Glutamatergic neuron (in vitro differentiated cells): ENCODE results near the gene MAL. TPM values are rescaled to one million over a fixed set of nuclear protein-coding genes. Genes with fewer than 3 reads are reported as not detected.

Experiments used
- DNase-seq: peaks from one replicate; pipeline ENCODE4 v3.0.0; 2022
- H3K27ac Mint-ChIP-seq: one replicate; pipeline ENCODE4 v1.8.0; 2020; ENCODE audit warnings: mild to moderate bottlenecking, mixed read lengths, inconsistent platforms; ENCODE audit not compliant: unreplicated experiment
- H3K27me3 Mint-ChIP-seq: one replicate; pipeline ENCODE4 v1.8.0; 2020; ENCODE audit warnings: mild to moderate bottlenecking, moderate library complexity, mixed read lengths, inconsistent platforms; ENCODE audit not compliant: unreplicated experiment
- H3K36me3 Mint-ChIP-seq: one replicate; pipeline ENCODE4 v1.8.0; 2020; ENCODE audit warnings: mild to moderate bottlenecking, mixed read lengths, inconsistent platforms; ENCODE audit not compliant: unreplicated experiment
- H3K4me1 Mint-ChIP-seq: one replicate; pipeline ENCODE4 v1.8.0; 2020; ENCODE audit warnings: mild to moderate bottlenecking, low read depth, mixed read lengths, inconsistent platforms; ENCODE audit not compliant: unreplicated experiment
- H3K4me3 Mint-ChIP-seq: one replicate; pipeline ENCODE4 v1.8.0; 2020; ENCODE audit warnings: mild to moderate bottlenecking, mixed read lengths, inconsistent platforms; ENCODE audit not compliant: unreplicated experiment
- H3K9me3 Mint-ChIP-seq: one replicate; pipeline ENCODE4 v1.8.0; 2020; ENCODE audit warnings: mild to moderate bottlenecking, moderate library complexity, mixed read lengths, inconsistent platforms; ENCODE audit not compliant: unreplicated experiment
- total RNA-seq: library from RNA; stranded (reverse); fragmentation: NEBNext Ultra II Directional; extraction: Animal tissue kit (Norgen Biotek cat#: 25700); gene quantifications from one replicate; pipeline ENCODE4 v1.2.1, GENCODE V29; 2021; ENCODE audit not compliant: unreplicated experiment
- TF ChIP-seq, protein P1 (sequence below): fragments of 200-600 bp; sonication (generic); IDR thresholded peaks from one replicate; pipeline ENCODE4 v1.5.0; 2021; ENCODE audit not compliant: partially characterized antibody, unreplicated experiment

The MAL gene
- total RNA-seq, 1 donor from 2014 or later, result 9.0 TPM

DNA sequence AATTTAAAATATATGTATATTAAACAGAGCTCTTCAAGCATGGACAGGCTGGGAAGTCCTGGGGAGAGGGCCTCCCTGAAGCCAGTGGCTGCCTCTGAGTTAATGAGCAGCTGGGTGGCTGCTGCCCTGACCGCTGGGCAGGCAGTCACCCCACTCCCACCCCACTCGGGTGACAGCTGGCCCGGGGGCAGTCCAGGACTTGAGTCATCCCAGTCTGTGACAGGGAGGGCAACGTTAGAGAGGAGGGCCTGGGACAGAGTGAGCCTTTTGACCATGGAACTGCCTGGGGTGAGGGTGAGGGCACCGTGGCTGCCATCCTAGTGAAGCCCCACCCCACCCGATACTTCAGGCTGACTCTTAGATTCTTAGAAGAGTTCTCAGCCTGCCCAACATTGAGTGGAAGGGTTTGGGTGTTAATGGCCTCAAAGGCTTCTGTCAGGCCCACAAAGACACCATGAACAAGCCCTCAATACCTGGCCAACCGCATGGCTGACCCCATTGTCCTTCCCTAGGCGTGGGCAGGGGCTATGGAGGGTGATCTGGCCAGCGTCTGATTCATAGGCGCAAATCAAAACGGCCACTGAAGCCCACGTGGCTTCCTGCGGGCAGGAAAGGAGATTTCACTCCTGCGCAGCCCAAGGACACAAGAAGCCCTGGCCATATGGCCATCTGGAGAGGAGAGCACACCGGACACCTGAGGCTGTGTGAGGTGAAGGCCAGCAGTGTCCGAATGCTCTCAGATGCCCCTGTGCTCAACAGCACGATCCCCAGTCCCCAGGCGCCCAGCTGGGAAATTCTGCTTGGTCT, 48.6 kb downstream of the MAL start:
- TF ChIP-seq, protein P1, sequence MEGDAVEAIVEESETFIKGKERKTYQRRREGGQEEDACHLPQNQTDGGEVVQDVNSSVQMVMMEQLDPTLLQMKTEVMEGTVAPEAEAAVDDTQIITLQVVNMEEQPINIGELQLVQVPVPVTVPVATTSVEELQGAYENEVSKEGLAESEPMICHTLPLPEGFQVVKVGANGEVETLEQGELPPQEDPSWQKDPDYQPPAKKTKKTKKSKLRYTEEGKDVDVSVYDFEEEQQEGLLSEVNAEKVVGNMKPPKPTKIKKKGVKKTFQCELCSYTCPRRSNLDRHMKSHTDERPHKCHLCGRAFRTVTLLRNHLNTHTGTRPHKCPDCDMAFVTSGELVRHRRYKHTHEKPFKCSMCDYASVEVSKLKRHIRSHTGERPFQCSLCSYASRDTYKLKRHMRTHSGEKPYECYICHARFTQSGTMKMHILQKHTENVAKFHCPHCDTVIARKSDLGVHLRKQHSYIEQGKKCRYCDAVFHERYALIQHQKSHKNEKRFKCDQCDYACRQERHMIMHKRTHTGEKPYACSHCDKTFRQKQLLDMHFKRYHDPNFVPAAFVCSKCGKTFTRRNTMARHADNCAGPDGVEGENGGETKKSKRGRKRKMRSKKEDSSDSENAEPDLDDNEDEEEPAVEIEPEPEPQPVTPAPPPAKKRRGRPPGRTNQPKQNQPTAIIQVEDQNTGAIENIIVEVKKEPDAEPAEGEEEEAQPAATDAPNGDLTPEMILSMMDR, result no peak
- DNase-seq, result no peak
- H3K36me3 Mint-ChIP-seq, result peaks cover 4% of the 10 kb centered on the region
- H3K27ac Mint-ChIP-seq, result no peak overlapping the region
- H3K9me3 Mint-ChIP-seq, result peaks cover 22% of the 10 kb centered on the region
- H3K4me1 Mint-ChIP-seq, result peaks cover 15% of the 10 kb centered on the region
- H3K27me3 Mint-ChIP-seq, result peaks cover 11% of the 10 kb centered on the region
- no peak overlapping the region for H3K4me3 Mint-ChIP-seq

DNA sequence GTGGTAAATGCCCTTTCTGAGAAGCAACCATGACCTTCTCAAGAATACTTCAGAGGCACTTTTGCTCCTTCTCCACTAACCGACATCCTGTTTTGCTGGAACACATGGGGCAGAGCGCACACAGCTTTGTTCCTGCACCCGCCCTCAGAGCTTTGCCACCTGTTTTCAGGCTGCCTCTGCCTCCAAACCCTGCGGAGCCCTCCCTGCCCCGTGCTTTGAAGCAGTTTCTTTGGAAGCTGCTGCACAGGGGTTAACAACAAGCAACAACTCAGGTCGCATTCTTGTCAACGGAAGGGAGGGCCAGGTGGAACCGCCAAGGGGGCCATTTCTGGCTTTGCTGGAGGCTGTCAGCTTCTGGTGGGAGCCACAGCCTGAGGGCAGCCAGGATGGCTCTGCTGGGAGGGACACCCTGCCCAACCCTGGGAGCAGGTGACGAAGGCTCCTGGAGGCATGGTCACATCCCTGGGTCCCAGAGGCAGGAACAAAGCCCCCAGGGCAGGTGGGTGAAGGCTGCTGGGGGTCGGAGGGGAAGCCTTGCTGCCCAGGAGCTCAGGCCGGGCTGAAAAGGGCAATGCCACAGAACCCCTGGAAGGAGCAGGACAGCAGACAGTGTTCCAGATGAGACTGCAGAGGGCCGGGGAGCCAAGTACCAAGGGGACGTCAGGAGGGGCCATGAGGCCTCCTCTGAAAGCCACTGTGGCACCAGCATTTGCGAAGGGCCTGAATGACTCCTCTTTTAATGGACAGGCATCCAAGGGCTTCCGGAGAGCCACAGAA, 49.3 kb downstream of the MAL start:
- TF ChIP-seq, protein P1, result no peak
- no peak for DNase-seq
- H3K36me3 Mint-ChIP-seq, result peaks cover 4% of the 10 kb centered on the region
- H3K9me3 Mint-ChIP-seq, result peaks cover 19% of the 10 kb centered on the region
- H3K27ac Mint-ChIP-seq, result no peak overlapping the region
- peaks cover 18% of the 10 kb centered on the region for H3K4me1 Mint-ChIP-seq
- H3K27me3 Mint-ChIP-seq, result peaks cover 11% of the 10 kb centered on the region
- H3K4me3 Mint-ChIP-seq, result no peak overlapping the region

DNA sequence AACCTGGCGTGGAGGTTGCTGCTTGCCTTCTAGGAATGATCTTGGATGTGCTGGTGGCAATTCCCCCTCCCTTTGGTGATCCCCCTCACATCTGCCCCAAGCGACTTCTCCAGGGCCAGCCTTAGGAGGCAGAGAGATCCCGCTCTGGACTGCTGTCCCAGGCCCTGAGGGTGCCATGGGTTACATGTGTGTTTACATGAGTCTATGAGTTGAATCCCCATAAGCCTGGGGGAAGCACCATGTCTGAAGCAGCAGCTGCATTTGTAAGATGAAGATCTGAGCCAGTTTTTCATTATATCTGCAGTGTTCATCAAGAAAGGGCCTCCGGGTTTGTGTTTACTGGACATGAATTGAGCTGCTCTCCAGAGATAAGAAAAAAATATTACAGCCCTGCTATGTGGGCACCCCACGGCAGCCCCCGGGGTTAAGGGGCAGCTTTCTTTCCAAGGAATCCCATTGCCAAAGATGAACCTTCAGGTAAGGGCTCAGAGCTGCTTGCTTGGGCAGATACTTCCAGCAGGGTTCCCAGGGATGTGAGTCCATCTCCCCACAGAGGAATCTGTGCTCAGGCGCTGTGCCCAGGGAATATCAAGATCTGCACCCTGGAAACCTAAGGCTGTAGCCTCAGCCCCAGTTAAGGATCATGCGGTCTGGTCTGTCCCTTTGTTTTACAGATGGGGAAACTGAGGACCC, 50.1 kb downstream of the MAL start:
- no peak overlapping the region for H3K27ac Mint-ChIP-seq
- peak overlapping the region; percentile 11 for H3K4me3 Mint-ChIP-seq
- peaks cover 4% of the 10 kb centered on the region for H3K36me3 Mint-ChIP-seq
- H3K9me3 Mint-ChIP-seq, result peaks cover 19% of the 10 kb centered on the region
- H3K27me3 Mint-ChIP-seq, result peaks cover 11% of the 10 kb centered on the region
- peaks cover 18% of the 10 kb centered on the region for H3K4me1 Mint-ChIP-seq
- TF ChIP-seq, protein P1, result no peak
- no peak for DNase-seq

DNA sequence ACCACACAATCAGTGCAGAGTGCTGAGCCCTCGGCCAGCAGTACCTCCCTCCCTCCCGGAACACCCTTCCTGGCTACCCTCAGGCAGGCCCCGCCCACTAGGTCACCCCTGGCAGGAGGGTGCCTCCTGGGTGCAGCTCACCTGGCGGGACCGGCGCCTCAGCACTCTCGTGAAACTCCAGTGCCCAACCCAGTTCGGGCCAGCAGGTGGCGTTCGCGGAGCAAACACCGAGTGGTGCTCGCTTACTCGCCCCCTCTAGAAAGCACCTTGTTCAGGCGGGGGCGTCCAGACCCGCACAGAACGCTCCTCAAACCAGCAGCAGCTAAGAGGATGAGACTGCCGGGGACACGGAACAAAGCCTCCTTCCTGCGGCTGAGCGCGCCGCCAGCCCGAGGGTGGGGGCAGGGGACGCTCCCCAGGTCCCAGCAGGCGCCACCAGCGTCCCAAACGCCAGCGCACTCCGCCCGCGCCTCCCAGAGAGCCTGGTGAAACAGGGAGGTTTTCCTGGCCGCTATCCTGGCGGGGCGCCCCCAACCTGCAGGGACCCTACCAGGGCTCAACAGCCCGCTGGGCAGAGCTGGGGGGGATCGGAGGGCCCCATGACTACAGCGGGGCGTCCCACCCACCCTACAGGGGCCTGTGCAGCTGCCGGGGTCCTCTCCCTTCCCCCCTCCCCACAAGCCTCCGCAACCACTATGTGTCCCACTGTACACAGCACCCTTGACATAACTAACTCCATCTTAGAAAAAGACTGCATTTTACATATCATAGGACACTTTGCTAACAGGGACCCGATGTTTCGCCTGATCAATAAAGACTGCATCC, 51.4 kb downstream of the MAL start:
- Mint-ChIP-seq H3K9me3 (peaks cover 19% of the 10 kb centered on the region), H3K27ac (peak overlapping the region; percentile 93), H3K4me3 (peak overlapping the region; percentile 85), H3K27me3 (peaks cover 11% of the 10 kb centered on the region), H3K4me1 (peaks cover 18% of the 10 kb centered on the region), H3K36me3 (no peaks in the 10 kb centered on the region)
- TF ChIP-seq, protein P1, result peak; percentile 93
- DNase-seq, result peak; percentile 91
